ENCODE measurements around the gene YY1AP1. TPM values are rescaled to one million over a fixed set of nuclear protein-coding genes. Genes with fewer than 3 reads are reported as not detected.

The YY1AP1 gene
- total RNA-seq, 1 experiment from 2014 or later: 57.5 TPM

GRCh38 chr1:155650231-155650757 lies 38.3 kb downstream of the YY1AP1 start:
- Histone ChIP-seq H3K4ac (ENCODE audit: low read depth, low read length) (no peak overlapping the region), H3K4me1 (ENCODE audit: insufficient read depth, low read length) (no peaks in the 10 kb centered on the region), H3K23ac (ENCODE audit: insufficient read length, low read depth, low read length) (no peak overlapping the region), H4K8ac (replicated peaks; ENCODE audit: insufficient read length, low read depth, low read length) (no peak overlapping the region), H2BK5ac (ENCODE audit: insufficient read length, low read length) (no peak overlapping the region), H3K79me1 (ENCODE audit: insufficient read depth, low read depth, low read length, poor library complexity, severe bottlenecking) (no peaks in the 10 kb centered on the region), H2AFZ (ENCODE audit: low read length) (no peak overlapping the region), H4K5ac (ENCODE audit: insufficient read length, low read depth, low read length) (no peak overlapping the region), H2BK15ac (ENCODE audit: low read depth, low read length) (no peak overlapping the region), H3K79me2 (ENCODE audit: insufficient read depth, low read length) (no peaks in the 10 kb centered on the region), H2BK12ac (ENCODE audit: insufficient read length, low read depth, low read length) (no peak overlapping the region), H2AK5ac (ENCODE audit: insufficient read length, low read length) (no peak overlapping the region), H4K91ac (ENCODE audit: insufficient read length, low read depth, low read length) (no peak overlapping the region), H2BK120ac (ENCODE audit: low read depth, low read length, poor library complexity, severe bottlenecking) (no peak overlapping the region), H3K9ac (ENCODE audit: extremely low read depth, insufficient read length, low read length) (no peak overlapping the region), H3K27ac (ENCODE audit: insufficient read length, low read depth, low read length) (no peak overlapping the region), H3K23me2 (ENCODE audit: insufficient read length, low read depth, low read length, poor library complexity, severe bottlenecking) (no peaks in the 10 kb centered on the region), H3K9me3 (ENCODE audit: control insufficient read depth, low read depth, low read length) (peaks cover 6% of the 10 kb centered on the region), H3T11ph (ENCODE audit: low read length) (no peak overlapping the region), H3K14ac (ENCODE audit: insufficient read depth, low read length) (no peak overlapping the region), H2BK20ac (ENCODE audit: low read depth, low read length, poor library complexity, severe bottlenecking) (no peak overlapping the region), H3K56ac (ENCODE audit: insufficient read length, low read depth, low read length) (no peak overlapping the region), H4K20me1 (ENCODE audit: control insufficient read depth, insufficient read depth, insufficient read length) (no peaks in the 10 kb centered on the region), H3K27me3 (ENCODE audit: insufficient read depth, low read length) (no peaks in the 10 kb centered on the region), H3K18ac (ENCODE audit: insufficient read length, low read depth, low read length) (no peak overlapping the region), H3K4me2 (ENCODE audit: insufficient read depth, insufficient read length, low read length) (no peak overlapping the region)
- peaks cover 2 to 6% of the 10 kb centered on the region in 2 experiments; a peak in 1 of 5 replicates for H3K9me3 Mint-ChIP-seq
- no peak overlapping the region for H3K27ac Mint-ChIP-seq
- peaks cover 4% of the 10 kb centered on the region for H3K27me3 Mint-ChIP-seq (ENCODE audit: low read depth)
- no CpG with 5 or more reads among the region's 7 CpGs for WGBS (ENCODE audit: extremely low coverage, insufficient read length, low lambda C conversion rate)
- DNase-seq: no peak
- no peak overlapping the region for H3K4me3 Mint-ChIP-seq
- H3K4me1 Mint-ChIP-seq: peaks cover 8 to 13% of the 10 kb centered on the region in 2 experiments
- no peak for TF ChIP-seq CTCF (conservative IDR thresholded peaks at IDR 0.05)
- peaks cover 0 to 3% (median 2%) of the 10 kb centered on the region in 3 experiments; a peak in 3 of 7 replicates for H3K36me3 Mint-ChIP-seq (ENCODE audit: insufficient read depth in 1 of 3, low read depth in 3 of 3)

Data from H9 (cell line).